ENCODE data around the gene RTKN. TPM values are rescaled to one million over a fixed set of nuclear protein-coding genes. Genes with fewer than 3 reads are reported as not detected.

The RTKN gene
- polyA plus RNA-seq, 3 donors: 0.07 TPM; not detected in 2

DNA sequence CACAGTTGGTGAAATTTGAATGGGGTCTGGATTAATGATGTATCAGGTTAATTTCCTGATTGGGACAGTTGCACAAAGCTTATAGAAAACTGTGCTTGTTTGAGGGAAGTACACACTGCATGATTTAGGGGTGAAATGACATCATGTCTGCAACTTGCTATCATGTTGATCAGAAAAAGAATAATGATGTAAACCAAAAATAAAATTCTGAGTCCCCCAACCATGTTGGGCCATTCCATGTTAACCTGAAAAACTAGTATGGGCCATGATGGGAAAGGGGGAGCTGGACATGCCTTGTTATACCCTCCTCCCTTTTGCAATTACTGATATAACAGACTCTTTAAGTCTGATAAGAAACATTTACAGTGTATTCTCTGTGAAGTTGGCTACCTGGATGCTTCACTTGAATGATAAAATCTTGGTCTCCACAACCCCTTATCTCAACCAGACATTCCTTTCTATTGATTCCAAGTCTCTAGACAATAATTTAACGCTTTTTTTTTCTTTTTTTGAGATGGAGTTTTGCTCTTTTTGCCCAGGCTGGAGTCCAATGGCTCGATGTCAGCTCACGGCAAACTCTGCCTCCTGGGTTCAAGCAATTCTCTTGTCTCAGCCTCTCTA lies 8.9 kb upstream of the RTKN start:
- no peak for DNase-seq
- H3K27me3 ChIP-seq (ENCODE audit: control insufficient read depth in 2 of 2, insufficient read depth in 2 of 2, low read length in 2 of 2): peaks cover 0 to under 1% of the 10 kb centered on the region in 2 donors
- H3K27ac ChIP-seq (ENCODE audit: low read depth in 1 of 2, low read length in 2 of 2): no peak overlapping the region
- no peak overlapping the region for H3K4me3 ChIP-seq (replicated peaks in 1 of 3; ENCODE audit: low read depth in 2 of 3, low read length in 3 of 3)
- H3K4me3 Mint-ChIP-seq: no peak overlapping the region
- peaks cover 6% of the 10 kb centered on the region for H3K79me2 ChIP-seq (ENCODE audit: insufficient read depth, low read length)
- H4K20me1 ChIP-seq (ENCODE audit: insufficient read depth, low read length): no peaks in the 10 kb centered on the region
- TF ChIP-seq CTCF (IDR thresholded peaks at IDR 0.05): no peak
- no peaks in the 10 kb centered on the region for H3K36me3 ChIP-seq (replicated peaks in 1 of 2; ENCODE audit: control insufficient read depth in 1 of 2, insufficient read depth in 2 of 2, low read length in 2 of 2)
- H3K4me1 Mint-ChIP-seq: peaks cover 12% of the 10 kb centered on the region
- no peak overlapping the region for H2AFZ ChIP-seq (ENCODE audit: insufficient read depth, low read depth, low read length, poor library complexity, severe bottlenecking)
- no peak overlapping the region for H3K9ac ChIP-seq (ENCODE audit: insufficient read depth, low read length, poor library complexity, severe bottlenecking)
- no peaks in the 10 kb centered on the region for H3K9me3 ChIP-seq (replicated peaks in 1 of 2; ENCODE audit: control insufficient read depth in 1 of 2, insufficient read depth in 1 of 2, low read length in 2 of 2)
- WGBS (ENCODE audit: insufficient coverage): 100% methylated on average over 1 of the region's 3 CpGs
- intact Hi-C loops (cut with micrococcal nuclease): no loop called here
- H3K36me3 Mint-ChIP-seq: no peaks in the 10 kb centered on the region
- peaks cover 11% of the 10 kb centered on the region in 2 donors for H3K4me1 ChIP-seq (ENCODE audit: control insufficient read depth in 1 of 2, insufficient read depth in 2 of 2, low read length in 2 of 2)
- H3K9me3 Mint-ChIP-seq: no peaks in the 10 kb centered on the region
- peaks cover 6 to 9% (median 6%) of the 10 kb centered on the region in 3 donors for H3K27me3 Mint-ChIP-seq (ENCODE audit: low read depth in 3 of 3)
- no peak overlapping the region for H3K27ac Mint-ChIP-seq
- H3K4me2 ChIP-seq (replicated peaks; ENCODE audit: extremely low read depth, low read length, poor library complexity, severe bottlenecking): no peak overlapping the region

GRCh38 chr2:74448771-74449170 lies 7.0 kb upstream of the RTKN start:
- intact Hi-C loops (cut with micrococcal nuclease): no loop called here
- no peak for DNase-seq
- no peak overlapping the region for H3K27ac Mint-ChIP-seq
- no peak overlapping the region for H3K4me3 ChIP-seq (replicated peaks in 1 of 3; ENCODE audit: low read depth in 2 of 3, low read length in 3 of 3)
- peaks cover 9 to 20% (median 19%) of the 10 kb centered on the region in 3 donors for H3K27me3 Mint-ChIP-seq (ENCODE audit: low read depth in 3 of 3)
- no peaks in the 10 kb centered on the region for H3K36me3 Mint-ChIP-seq
- no peaks in the 10 kb centered on the region for H3K9me3 ChIP-seq (replicated peaks in 1 of 2; ENCODE audit: control insufficient read depth in 1 of 2, insufficient read depth in 1 of 2, low read length in 2 of 2)
- H4K20me1 ChIP-seq (ENCODE audit: insufficient read depth, low read length): no peaks in the 10 kb centered on the region
- H2AFZ ChIP-seq (ENCODE audit: insufficient read depth, low read depth, low read length, poor library complexity, severe bottlenecking): no peak overlapping the region
- H3K4me3 Mint-ChIP-seq: no peak overlapping the region
- H3K79me2 ChIP-seq (ENCODE audit: insufficient read depth, low read length): no peaks in the 10 kb centered on the region
- 100% methylated on average over 1 of the region's 2 CpGs for WGBS (ENCODE audit: insufficient coverage)
- H3K4me1 Mint-ChIP-seq: peaks cover 3% of the 10 kb centered on the region
- no peak overlapping the region for H3K27ac ChIP-seq (ENCODE audit: low read depth in 1 of 2, low read length in 2 of 2)
- H3K27me3 ChIP-seq (ENCODE audit: control insufficient read depth in 2 of 2, insufficient read depth in 2 of 2, low read length in 2 of 2): peaks cover 9 to 14% of the 10 kb centered on the region in 2 donors
- no peak for TF ChIP-seq CTCF (IDR thresholded peaks at IDR 0.05)
- no peak overlapping the region for H3K9ac ChIP-seq (ENCODE audit: insufficient read depth, low read length, poor library complexity, severe bottlenecking)
- no peaks in the 10 kb centered on the region for H3K9me3 Mint-ChIP-seq
- H3K4me2 ChIP-seq (replicated peaks; ENCODE audit: extremely low read depth, low read length, poor library complexity, severe bottlenecking): no peak overlapping the region
- H3K36me3 ChIP-seq (replicated peaks in 1 of 2; ENCODE audit: control insufficient read depth in 1 of 2, insufficient read depth in 2 of 2, low read length in 2 of 2): no peaks in the 10 kb centered on the region
- peaks cover 3 to 4% of the 10 kb centered on the region in 2 donors for H3K4me1 ChIP-seq (ENCODE audit: control insufficient read depth in 1 of 2, insufficient read depth in 2 of 2, low read length in 2 of 2)
